SK-N-SH (cell line): ENCODE results near the gene NCKAP5. TPM values are rescaled to one million over a fixed set of nuclear protein-coding genes. Genes with fewer than 3 reads are reported as not detected.

Experiments
- CTCF ChIA-PET: fragments of 300-600, 350-600 bp; formaldehyde crosslinking; extraction: SDS; loops from one replicate; lab custom pipeline; 2021; lab: Yijun Ruan, JAX
- POLR2A ChIA-PET: fragments of 350-600 bp; sonication (Branson Sonifier 250); formaldehyde crosslinking; extraction: SDS; loops from one replicate; lab custom pipeline; 2020; ENCODE audit warnings: antibody characterized with exemption, inconsistent platforms; lab: Yijun Ruan, JAX
- DNase-seq: peaks from one replicate; pipeline ENCODE4 v3.0.0; 2012
- H2AFZ ChIP-seq: fragments of 200-600 bp; sonication (generic); 2 replicates; pipeline ENCODE4 v1.8.1; 2016; ENCODE audit warnings: antibody characterized with exemption, mild to moderate bottlenecking, low read depth
- H3F3A ChIP-seq: fragments of 200-600 bp; sonication (generic); replicated peaks from 2 replicates; pipeline ENCODE3; 2016; ENCODE audit warnings: antibody characterized with exemption, mild to moderate bottlenecking; ENCODE audit not compliant: insufficient read depth
- H3K27ac ChIP-seq, 2 experiments: fragments of 200-500 bp in 1 of 2; fragments of 200-600 bp in 1 of 2; sonication (Bioruptor generic) in 1 of 2; sonication (generic), shearing (Covaris generic) in 1 of 2; 2 replicates each; pipeline versions ENCODE4 v1.5.1 to v1.6.1; 2014 to 2016; ENCODE audit warnings: low read depth in 2 of 2, inconsistent platforms in 1 of 2, low read length in 1 of 2, mild to moderate bottlenecking in 1 of 2, mixed read lengths in 1 of 2
- H3K27me3 ChIP-seq: fragments of 200-600 bp; sonication (generic), shearing (Covaris generic); 2 replicates; pipeline ENCODE4 v1.6.1; 2016; ENCODE audit warnings: mixed run types; ENCODE audit not compliant: insufficient read depth
- H3K36me3 ChIP-seq, 2 experiments: fragments of 200-500 bp in 1 of 2; fragments of 200-600 bp in 1 of 2; sonication (Bioruptor generic) in 1 of 2; sonication (generic) in 1 of 2; replicated peaks in 1 of 2; 2 replicates each; pipeline versions ENCODE3 to v1.5.1; 2014 to 2016; ENCODE audit warnings: low read length in 1 of 2, mild to moderate bottlenecking in 1 of 2; ENCODE audit not compliant: insufficient read depth in 2 of 2, control insufficient read depth in 1 of 2
- H3K4me1 ChIP-seq, 2 experiments: fragments of 200-500 bp in 1 of 2; fragments of 200-600 bp in 1 of 2; sonication (Bioruptor generic) in 1 of 2; sonication (generic), shearing (Covaris generic) in 1 of 2; 2 replicates each; pipeline versions ENCODE4 v1.5.1 to v1.6.1; 2014 to 2016; ENCODE audit warnings: low read depth in 1 of 2, low read length in 1 of 2, mixed run types in 1 of 2; ENCODE audit not compliant: insufficient read depth in 2 of 2, control insufficient read depth in 1 of 2
- H3K4me2 ChIP-seq: fragments of 200-600 bp; sonication (generic), shearing (Covaris generic); 2 replicates; pipeline ENCODE4 v1.6.1; 2017; ENCODE audit warnings: mixed run types
- H3K4me3 ChIP-seq, 2 experiments: fragments of 200-500 bp in 1 of 2; fragments of 200-600 bp in 1 of 2; sonication (Bioruptor generic) in 1 of 2; sonication (generic), shearing (Covaris generic) in 1 of 2; 2 replicates each; pipeline versions ENCODE4 v1.5.1 to v1.8.1; 2014 to 2016; ENCODE audit warnings: low read depth in 2 of 2, inconsistent platforms in 1 of 2, low read length in 1 of 2, mild to moderate bottlenecking in 1 of 2, mixed read lengths in 1 of 2, moderate library complexity in 1 of 2
- H3K79me2 ChIP-seq: fragments of 200-600 bp; sonication (generic); 2 replicates; pipeline ENCODE4 v1.8.1; 2017; ENCODE audit warnings: mild to moderate bottlenecking; ENCODE audit not compliant: insufficient read depth
- H3K9ac ChIP-seq: fragments of 200-600 bp; sonication (generic); 2 replicates; pipeline ENCODE4 v1.6.1; 2017; ENCODE audit warnings: mixed run types
- H3K9me2 ChIP-seq: fragments of 200-600 bp; sonication (generic); 2 replicates; pipeline ENCODE4 v1.6.1; 2017; ENCODE audit warnings: mixed run types
- H3K9me3 ChIP-seq: fragments of 200-600 bp; sonication (generic); 2 replicates; pipeline ENCODE4 v1.6.1; 2017; ENCODE audit warnings: mixed run types, mild to moderate bottlenecking, moderate library complexity
- H4K20me1 ChIP-seq: fragments of 200-600 bp; sonication (generic); 2 replicates; pipeline ENCODE4 v1.6.1; 2017; ENCODE audit warnings: mild to moderate bottlenecking, mixed run types; ENCODE audit not compliant: insufficient read depth
- CHD2 ChIP-seq: fragments of 150-350 bp; IDR thresholded peaks from 2 replicates; pipeline ENCODE4 v1.6.1; 2018; ENCODE audit warnings: low read length; ENCODE audit not compliant: partially characterized antibody
- CTCF ChIP-seq: fragments of 200-600 bp; sonication (generic); IDR thresholded peaks from 2 replicates; pipeline ENCODE4 v1.6.1; 2017; ENCODE audit warnings: antibody characterized with exemption, mild to moderate bottlenecking, moderate library complexity
- EP300 ChIP-seq, 2 experiments: IDR thresholded peaks; 2 replicates each; pipeline versions ENCODE4 v1.4.0 to v1.6.1; 2012; ENCODE audit warnings: borderline replicate concordance in 1 of 2, low read depth in 1 of 2, low read length in 1 of 2
- EZH2phosphoT487 ChIP-seq: fragments of 200-600 bp; sonication (generic); IDR thresholded peaks from 2 replicates; pipeline ENCODE4 v1.6.1; 2017; ENCODE audit warnings: low read depth, mixed run types, mild to moderate bottlenecking, antibody characterized with exemption, moderate library complexity, borderline replicate concordance
- FOXJ3 ChIP-seq: sonication (generic); formaldehyde crosslinking; IDR thresholded peaks from 2 replicates; pipeline ENCODE4 v1.5.1; 2020; ENCODE audit warnings: mild to moderate bottlenecking, missing genetic modification reagents
- FOXM1 ChIP-seq: IDR thresholded peaks from 2 replicates; pipeline ENCODE4 v1.4.0; 2012; ENCODE audit warnings: low read depth, mild to moderate bottlenecking
- GABPA ChIP-seq: IDR thresholded peaks from 2 replicates; pipeline ENCODE4 v1.4.0; 2012; ENCODE audit warnings: low read depth, mild to moderate bottlenecking
- GATA2 ChIP-seq: sonication (generic); formaldehyde crosslinking; IDR thresholded peaks from 2 replicates; pipeline ENCODE4 v1.5.0; 2020; ENCODE audit warnings: mild to moderate bottlenecking, missing genetic modification reagents
- MXI1 ChIP-seq: IDR thresholded peaks from 2 replicates; pipeline ENCODE4 v1.6.1; 2012; ENCODE audit warnings: mild to moderate bottlenecking, low read depth, low read length, improper control_type of control experiment
- POLR2AphosphoS5 ChIP-seq: IDR thresholded peaks from 2 replicates; pipeline ENCODE4 v1.6.1; 2012; ENCODE audit warnings: low read depth, low read length
- RCOR1 ChIP-seq: fragments of 150-350 bp; IDR thresholded peaks from 2 replicates; pipeline ENCODE4 v1.6.1; 2017; ENCODE audit warnings: antibody characterized with exemption, low read length
- RFX5 ChIP-seq: IDR thresholded peaks from 2 replicates; pipeline ENCODE4 v1.6.1; 2012; ENCODE audit warnings: mild to moderate bottlenecking, improper control_type of control experiment, low read length
- SMC3 ChIP-seq: IDR thresholded peaks from 2 replicates; pipeline ENCODE4 v1.6.1; 2012; ENCODE audit warnings: low read depth, low read length, improper control_type of control experiment
- TCF12 ChIP-seq: IDR thresholded peaks from 2 replicates; pipeline ENCODE4 v1.4.0; 2012
- TEAD4 ChIP-seq: IDR thresholded peaks from 2 replicates; pipeline ENCODE4 v1.4.0; 2012; ENCODE audit warnings: mild to moderate bottlenecking, borderline replicate concordance; ENCODE audit not compliant: insufficient read depth
- USF1 ChIP-seq: IDR thresholded peaks from 2 replicates; pipeline ENCODE4 v1.4.0; 2012; ENCODE audit warnings: low read depth, borderline replicate concordance
- USF2 ChIP-seq: fragments of 150-350 bp; IDR thresholded peaks from 2 replicates; pipeline ENCODE4 v1.6.1; 2017; ENCODE audit warnings: antibody characterized with exemption, low read length, low read depth, borderline replicate concordance
- WGBS: methylation state at CpG from one replicate; pipeline ENCODE4 v1.1.6; 2017; ENCODE audit warnings: low lambda C conversion rate; 5-methylcytosine and 5-hydroxymethylcytosine counted together
- polyA plus RNA-seq, 3 experiments: library from polyadenylated mRNA; depleted of rRNA; stranded (reverse); fragments of >200 nt; gene quantifications; 2 replicates each; pipeline ENCODE4 v1.2.3, GENCODE V29; 2012

The NCKAP5 gene
- polyA plus RNA-seq, 1 of the 3 experiments (the other 2 are of a cell fraction) = 0.02 TPM

GRCh38 chr2:132730611-132731010 lies 837.7 kb downstream of the NCKAP5 start:
- Histone ChIP-seq H3K36me3 (no peaks in the 10 kb centered on the region), H3K27me3 (no peaks in the 10 kb centered on the region), H2AFZ (no peak overlapping the region), H3K4me2 (no peak overlapping the region), H3K4me3 (no peak overlapping the region), H3F3A (no peaks in the 10 kb centered on the region), H3K9me3 (no peaks in the 10 kb centered on the region), H3K79me2 (no peaks in the 10 kb centered on the region), H3K9ac (no peak overlapping the region), H3K27ac (no peak overlapping the region), H3K9me2 (no peaks in the 10 kb centered on the region), H4K20me1 (no peaks in the 10 kb centered on the region), H3K4me1 (peaks cover 0 to 6% of the 10 kb centered on the region in 2 experiments; a peak in 1 of 4 replicates)
- ChIA-PET CTCF (no interaction called here), POLR2A (no interaction called here)
- DNase-seq = no peak
- no peak for TF ChIP-seq RCOR1
- no peak for TF ChIP-seq USF2
- TF ChIP-seq TEAD4 = no peak
- no peak for TF ChIP-seq FOXM1
- no peak for TF ChIP-seq FOXJ3 (CRISPR knock-in tag)
- TF ChIP-seq EP300 (IDR thresholded peaks at IDR 0.05; ENCODE audit: borderline replicate concordance in 1 of 2, low read depth in 1 of 2, low read length in 1 of 2) = no peak
- no peak for TF ChIP-seq SMC3
- TF ChIP-seq RFX5 = no peak
- TF ChIP-seq CHD2 = no peak
- TF ChIP-seq CTCF = no peak
- no peak for TF ChIP-seq TCF12
- no peak for TF ChIP-seq GABPA
- no peak for TF ChIP-seq EZH2phosphoT487
- no peak for TF ChIP-seq GATA2 (CRISPR knock-in tag)
- 80% methylated on average over 6 of the region's 6 CpGs for WGBS

- TF ChIP-seq FOXM1 (no peak), POLR2AphosphoS5 (no peak), MXI1 (no peak), USF1 (no peak), TCF12 (no peak)
- TF ChIP-seq, all 33 proteins: peak for 0
- no peaks in the 10 kb centered on the region for H3K9me2 ChIP-seq
- POLR2A ChIA-PET = no interaction called here
- H3K9me3 ChIP-seq = no peaks in the 10 kb centered on the region
- no peak overlapping the region for H3K4me3 ChIP-seq
- no peak overlapping the region for H2AFZ ChIP-seq
- DNase-seq = no peak
- H3F3A ChIP-seq = no peaks in the 10 kb centered on the region
- H3K36me3 ChIP-seq = no peaks in the 10 kb centered on the region
- no peaks in the 10 kb centered on the region for H3K79me2 ChIP-seq
- CTCF ChIA-PET = interaction anchor here (0.6 kb wide), 1 partner anchor 832 kb away, joined by 3 read pairs; no protein-coding TSS in a partner anchor
- no peak overlapping the region for H3K9ac ChIP-seq
- no peaks in the 10 kb centered on the region for H3K27me3 ChIP-seq
- H4K20me1 ChIP-seq = no peaks in the 10 kb centered on the region
- H3K27ac ChIP-seq = no peak overlapping the region
- peaks cover 0 to 9% of the 10 kb centered on the region in 2 experiments; a peak in 2 of 4 replicates for H3K4me1 ChIP-seq
- H3K4me2 ChIP-seq = no peak overlapping the region
Measured at GRCh38 chr2:132729522-132729921, 838.7 kb downstream of the NCKAP5 start.
